GM12801 (cell line): ENCODE data around the gene STAC2.

Source experiments
- TF ChIP-seq, protein P1 (sequence below): IDR thresholded peaks from one replicate; pipeline ENCODE4 v1.5.1; 2011; ENCODE audit warnings: control low read depth; ENCODE audit not compliant: insufficient read length; ENCODE audit errors: extremely low read depth

Gene STAC2

GRCh38 chr17:39175695-39176093 lies 50.1 kb downstream of the STAC2 start:
- TF ChIP-seq, protein P1, sequence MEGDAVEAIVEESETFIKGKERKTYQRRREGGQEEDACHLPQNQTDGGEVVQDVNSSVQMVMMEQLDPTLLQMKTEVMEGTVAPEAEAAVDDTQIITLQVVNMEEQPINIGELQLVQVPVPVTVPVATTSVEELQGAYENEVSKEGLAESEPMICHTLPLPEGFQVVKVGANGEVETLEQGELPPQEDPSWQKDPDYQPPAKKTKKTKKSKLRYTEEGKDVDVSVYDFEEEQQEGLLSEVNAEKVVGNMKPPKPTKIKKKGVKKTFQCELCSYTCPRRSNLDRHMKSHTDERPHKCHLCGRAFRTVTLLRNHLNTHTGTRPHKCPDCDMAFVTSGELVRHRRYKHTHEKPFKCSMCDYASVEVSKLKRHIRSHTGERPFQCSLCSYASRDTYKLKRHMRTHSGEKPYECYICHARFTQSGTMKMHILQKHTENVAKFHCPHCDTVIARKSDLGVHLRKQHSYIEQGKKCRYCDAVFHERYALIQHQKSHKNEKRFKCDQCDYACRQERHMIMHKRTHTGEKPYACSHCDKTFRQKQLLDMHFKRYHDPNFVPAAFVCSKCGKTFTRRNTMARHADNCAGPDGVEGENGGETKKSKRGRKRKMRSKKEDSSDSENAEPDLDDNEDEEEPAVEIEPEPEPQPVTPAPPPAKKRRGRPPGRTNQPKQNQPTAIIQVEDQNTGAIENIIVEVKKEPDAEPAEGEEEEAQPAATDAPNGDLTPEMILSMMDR: no peak

DNA sequence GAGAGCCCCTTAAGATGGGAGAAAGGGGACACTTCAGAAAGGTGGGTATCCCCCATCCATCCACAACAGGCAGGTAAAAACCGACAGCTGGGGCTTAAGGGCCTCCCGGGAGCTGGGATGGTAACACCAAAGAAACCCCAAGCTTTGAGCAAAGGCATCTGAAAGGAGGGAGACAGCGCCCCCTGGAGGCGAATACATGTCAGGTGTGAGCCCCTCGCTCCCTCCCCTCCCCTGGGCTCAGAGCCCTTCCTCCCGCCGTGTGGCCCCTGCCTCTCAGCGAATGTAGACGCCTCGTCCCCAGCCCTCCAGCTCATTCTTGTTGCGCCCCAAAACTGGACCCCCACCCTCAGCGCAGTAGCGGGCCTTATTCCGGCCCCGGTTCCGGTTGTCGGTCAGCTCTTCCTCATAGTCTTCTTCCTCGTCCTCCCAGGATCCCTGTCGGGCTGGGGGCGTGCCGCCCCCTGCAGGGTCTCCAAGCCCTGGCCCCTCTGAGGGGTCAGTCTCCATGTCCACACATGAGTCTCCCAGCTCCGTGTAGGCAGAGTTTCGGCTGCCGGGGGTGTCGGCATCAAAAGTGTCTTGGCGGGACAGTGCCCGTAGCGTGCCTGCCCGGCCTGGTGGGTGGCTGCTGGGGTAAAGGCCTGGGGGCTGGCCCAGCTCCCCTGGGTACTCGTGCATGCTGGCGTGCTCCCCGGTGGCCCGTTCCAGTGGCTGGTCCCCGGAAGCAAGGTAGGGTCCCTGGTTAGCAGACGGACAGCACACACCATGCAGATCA lies 50.6 kb downstream of the STAC2 start:
- TF ChIP-seq, protein P1: no peak

DNA sequence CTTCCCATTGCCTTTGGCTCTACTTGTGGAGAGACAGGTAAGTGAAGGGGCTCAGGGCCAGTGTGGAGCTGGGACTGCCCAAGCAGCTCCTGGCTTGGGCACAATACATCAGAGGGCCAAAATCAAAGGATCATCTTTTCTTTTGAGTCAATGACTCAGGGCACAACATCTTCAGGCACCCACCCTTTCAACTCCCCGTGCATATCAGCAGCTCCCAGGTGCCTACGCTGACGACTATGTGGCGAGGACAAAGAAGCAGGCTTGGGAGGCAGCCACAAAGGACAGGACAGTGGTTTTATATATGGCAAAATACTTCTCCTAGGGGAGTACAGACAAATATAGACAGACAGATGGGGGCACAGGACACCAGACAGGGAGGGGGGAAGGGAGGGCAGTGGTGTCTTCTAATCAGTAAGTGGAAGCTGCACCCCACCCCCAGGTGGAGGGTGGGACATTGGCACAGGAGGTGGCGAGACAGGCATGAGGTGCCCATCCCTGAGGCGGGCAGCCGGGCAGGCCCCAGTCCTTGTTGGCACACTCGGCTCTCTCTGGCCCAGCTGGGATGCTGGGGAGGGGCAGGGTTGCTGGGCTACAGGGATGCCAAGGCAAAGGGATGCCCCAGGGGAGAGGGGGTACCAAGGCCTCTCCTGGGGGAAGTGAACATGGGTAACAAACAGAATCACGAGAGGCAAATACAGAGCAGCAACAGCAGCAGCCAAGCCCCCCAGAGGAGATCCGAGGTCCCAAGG lies 52.0 kb downstream of the STAC2 start:
- TF ChIP-seq, protein P1: no peak

GRCh38 chr17:39173080-39173479 lies 52.7 kb downstream of the STAC2 start:
- TF ChIP-seq, protein P1: no peak

- TF ChIP-seq, protein P1: no peak
Observed at GRCh38 chr17:39171933-39172332, 53.8 kb downstream of the STAC2 start.

GRCh38 chr17:39170558-39170957 lies 55.2 kb downstream of the STAC2 start:
- TF ChIP-seq, protein P1: no peak

GRCh38 chr17:39170109-39170508 lies 55.6 kb downstream of the STAC2 start:
- TF ChIP-seq, protein P1: no peak
